ENCODE measurements around the gene NRG2. TPM values are rescaled to one million over a fixed set of nuclear protein-coding genes. Genes with fewer than 3 reads are reported as not detected.

The NRG2 gene
- total RNA-seq, result 0.11 and 0.34 TPM in 2 replicates

DNA sequence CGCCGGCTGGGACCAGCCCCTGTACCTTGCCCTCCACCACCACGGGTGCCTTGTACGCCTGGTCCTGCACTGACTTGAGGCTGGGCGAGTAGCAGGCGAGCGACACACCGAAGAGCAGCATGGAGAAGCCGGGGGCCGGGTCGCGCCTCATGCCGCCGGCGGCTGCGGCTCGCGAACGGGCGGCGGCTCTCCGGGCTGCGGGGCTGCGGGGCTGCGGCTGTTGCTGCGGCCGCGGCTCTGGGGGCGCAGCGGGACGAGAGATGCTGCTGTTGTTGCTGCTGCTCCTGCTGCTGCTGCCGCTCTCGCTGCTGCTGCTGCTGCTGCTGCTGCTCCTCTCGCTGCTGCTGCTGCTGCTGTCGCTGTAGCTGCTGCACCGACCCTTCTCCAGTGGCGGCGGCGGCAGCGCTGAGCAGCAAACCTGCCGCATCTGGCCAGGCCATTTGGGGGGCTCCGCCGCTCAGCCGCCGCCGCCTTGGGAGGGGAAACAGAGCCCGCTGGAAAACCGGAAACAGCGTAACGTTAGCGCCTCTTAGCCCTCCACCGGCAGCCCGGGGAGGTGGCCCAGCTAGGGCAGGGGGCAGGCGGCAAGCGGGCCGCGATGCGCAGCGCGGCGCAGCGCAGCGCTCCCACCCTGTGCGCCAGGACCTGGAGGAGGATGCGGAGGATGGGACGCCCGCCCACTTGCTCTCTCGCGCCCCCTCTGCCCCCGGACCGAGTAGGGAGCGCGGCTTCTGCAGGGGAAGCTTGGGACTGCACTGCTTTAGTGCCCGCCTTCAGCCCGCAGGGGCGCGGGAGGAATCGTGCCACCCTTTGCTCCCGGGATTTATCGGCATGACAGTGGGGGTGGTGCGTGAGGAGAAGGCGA lies at the start of gene NRG2:
NRG2 (minus strand) TSS at position 657 of the 865 bp plus-strand sequence.

Other genes with a start within 250 kb of the NRG2 start
- under 0.01 and 0.09 TPM in 2 replicates for gene PSD2, start 247.5 kb downstream of the NRG2 start, total RNA-seq
- 8.6 and 9.0 TPM in 2 replicates for gene PURA, start 70.8 kb upstream of the NRG2 start, total RNA-seq
- 3.6 and 5.1 TPM in 2 replicates for gene IGIP, start 82.6 kb upstream of the NRG2 start, total RNA-seq
- gene CYSTM1, start 131.9 kb upstream of the NRG2 start, total RNA-seq, result 7.6 and 14.2 TPM in 2 replicates

All from dermis lymphatic vessel endothelial cell (primary cell).